NCI-H2171 treated with DMSO at 0.1 percent for 48 hours (cell line): ENCODE data around the gene TRIM69.
"Not testable (repeated sequence)": the region's sequence is repeated elsewhere in the genome, so short reads cannot be mapped to it uniquely, and the experiment has no call there.

Experiments used
- DNase-seq: peaks from one replicate; lab custom pipeline; 2025; lab: John Stamatoyannopoulos, UW

Gene TRIM69

DNA sequence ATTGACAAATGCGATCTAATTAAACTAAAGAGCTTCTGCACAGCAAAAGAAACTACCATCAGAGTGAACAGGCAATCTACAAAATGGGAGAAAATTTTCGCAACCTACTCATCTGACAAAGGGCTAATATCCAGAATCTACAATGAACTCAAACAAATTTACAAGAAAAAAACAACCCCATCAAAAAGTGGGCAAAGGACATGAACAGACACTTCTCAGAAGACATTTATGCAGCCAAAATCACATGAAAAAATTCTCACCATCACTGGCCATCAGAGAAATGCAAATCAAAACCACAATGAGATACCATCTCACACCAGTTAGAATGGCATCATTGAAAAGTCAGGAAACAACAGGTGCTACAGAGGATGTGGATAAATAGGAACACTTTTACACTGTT is 7.1 kb downstream of the TRIM69 start:
- not testable (repeated sequence) for DNase-seq

DNA sequence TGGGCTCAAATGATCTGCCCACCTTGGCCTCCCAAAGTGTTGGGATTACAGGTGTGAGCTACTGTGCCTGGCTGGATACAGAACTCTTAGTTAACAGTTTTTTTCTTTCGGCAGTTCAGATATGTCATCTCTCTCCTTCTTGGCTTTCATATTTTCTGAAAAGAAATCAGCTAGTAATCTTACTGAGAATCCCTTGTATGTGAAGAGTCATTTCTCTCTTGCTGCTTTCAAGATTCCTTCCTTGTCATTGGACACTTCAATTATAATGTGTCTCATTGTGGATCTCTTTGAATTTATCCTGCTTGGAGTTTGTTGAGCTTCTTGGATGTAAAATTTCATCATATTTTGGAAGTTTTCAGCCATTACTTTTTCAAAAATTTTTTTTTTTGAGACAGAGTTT is 17.0 kb downstream of the TRIM69 start:
- DNase-seq = no peak

- no peak for DNase-seq
Measured at GRCh38 chr15:44763187-44763586, 26.9 kb downstream of the TRIM69 start.

GRCh38 chr15:44763848-44764247 is 27.5 kb downstream of the TRIM69 start:
- no peak for DNase-seq

GRCh38 chr15:44765036-44765435 is 28.7 kb downstream of the TRIM69 start:
- no peak for DNase-seq

GRCh38 chr15:44769521-44769920 is 33.2 kb downstream of the TRIM69 start:
- DNase-seq = peak; percentile 65

DNA sequence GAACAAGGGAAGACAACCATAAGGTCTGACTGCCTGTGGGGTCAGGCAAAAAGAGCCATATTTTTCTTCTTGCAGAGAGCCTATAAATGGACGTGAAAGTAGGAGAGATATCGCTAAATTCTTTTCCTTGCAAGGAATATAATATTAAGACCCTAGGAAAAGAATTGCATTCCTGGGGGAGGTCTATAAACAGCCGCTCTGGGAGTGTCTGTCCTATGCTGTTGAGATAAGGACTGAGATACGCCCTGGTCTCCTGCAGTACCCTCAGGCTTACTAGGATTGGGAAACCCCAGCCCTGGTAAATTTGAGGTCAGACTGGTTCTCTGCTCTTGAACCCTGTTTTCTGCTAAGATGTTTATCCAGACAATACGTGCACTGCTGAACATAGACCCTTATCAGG is 34.4 kb downstream of the TRIM69 start:
- DNase-seq = not testable (repeated sequence)

GRCh38 chr15:44775953-44776352 is 39.6 kb downstream of the TRIM69 start:
- DNase-seq = peak; percentile 71

- no peak for DNase-seq
Measured at GRCh38 chr15:44779761-44780160, 43.4 kb downstream of the TRIM69 start.

GRCh38 chr15:44780608-44781007 is 44.3 kb downstream of the TRIM69 start:
- DNase-seq = no peak

DNA sequence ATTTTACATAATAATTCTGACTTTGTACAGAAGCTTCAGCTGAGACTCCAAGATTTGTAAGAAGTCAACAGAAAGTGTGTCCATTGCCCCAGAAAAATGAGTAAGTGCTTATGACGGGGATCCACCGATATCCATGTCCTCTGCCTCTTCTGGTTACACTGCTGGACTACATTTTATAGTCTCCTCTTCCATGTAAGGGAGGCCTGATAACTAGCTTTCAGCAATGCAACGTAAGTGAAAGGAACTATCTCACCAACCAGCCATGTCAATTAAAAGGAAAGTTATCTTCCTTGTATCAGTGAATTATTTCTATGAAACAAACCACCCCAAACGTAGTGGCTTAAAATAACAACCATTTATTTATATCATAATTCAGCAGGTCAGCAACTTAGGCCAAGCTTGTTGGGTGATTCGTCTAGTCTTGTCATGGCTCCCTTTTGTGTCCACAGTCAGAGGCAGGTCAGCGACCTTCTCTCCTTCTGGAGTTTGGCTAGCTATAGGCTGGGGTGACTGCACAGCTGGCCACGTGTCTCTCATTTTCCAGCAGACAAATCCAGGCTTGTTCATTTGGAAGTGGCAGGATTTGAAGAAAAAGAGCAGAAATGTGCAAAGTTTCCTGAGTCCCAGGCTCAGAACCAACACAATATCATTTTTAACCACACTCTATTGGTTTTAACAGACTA is 44.9 kb downstream of the TRIM69 start:
- DNase-seq = no peak

DNA sequence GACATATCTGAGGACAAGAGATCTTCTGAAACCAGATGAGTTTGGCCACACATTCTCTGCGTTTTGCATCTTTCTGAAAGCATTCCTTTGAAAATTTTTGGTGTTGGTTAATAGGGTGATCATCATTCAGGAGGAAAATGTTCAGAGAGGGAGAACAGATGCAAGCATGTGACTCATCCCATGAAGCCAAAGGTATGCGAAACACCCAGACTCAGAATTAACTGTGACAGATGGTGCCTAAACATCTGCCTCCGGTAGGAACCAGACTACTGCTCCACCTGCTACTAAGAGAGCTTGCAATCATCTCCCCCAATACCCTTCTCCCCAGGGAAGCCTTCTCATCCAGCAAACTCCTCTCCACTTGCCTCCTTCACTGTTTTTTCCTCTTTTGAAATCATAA is 46.2 kb downstream of the TRIM69 start:
- peak; percentile 100 for DNase-seq

DNA sequence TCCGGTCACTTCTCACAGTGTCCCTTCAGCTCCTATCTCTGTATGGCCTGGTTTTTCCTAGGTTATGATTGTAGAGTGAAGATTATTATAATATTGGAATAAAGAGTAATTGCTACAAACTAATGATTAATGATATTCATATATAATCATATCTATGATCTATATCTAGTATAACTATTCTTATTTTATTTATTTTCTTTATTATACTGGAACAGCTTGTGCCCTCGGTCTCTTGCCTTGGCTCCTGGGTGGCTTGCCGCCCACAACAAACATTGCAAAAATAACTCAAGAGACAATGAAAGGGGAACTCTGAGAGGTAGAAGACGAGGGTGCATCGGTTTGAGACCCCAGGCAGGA is 48.6 kb downstream of the TRIM69 start:
- DNase-seq = not testable (repeated sequence)

DNA sequence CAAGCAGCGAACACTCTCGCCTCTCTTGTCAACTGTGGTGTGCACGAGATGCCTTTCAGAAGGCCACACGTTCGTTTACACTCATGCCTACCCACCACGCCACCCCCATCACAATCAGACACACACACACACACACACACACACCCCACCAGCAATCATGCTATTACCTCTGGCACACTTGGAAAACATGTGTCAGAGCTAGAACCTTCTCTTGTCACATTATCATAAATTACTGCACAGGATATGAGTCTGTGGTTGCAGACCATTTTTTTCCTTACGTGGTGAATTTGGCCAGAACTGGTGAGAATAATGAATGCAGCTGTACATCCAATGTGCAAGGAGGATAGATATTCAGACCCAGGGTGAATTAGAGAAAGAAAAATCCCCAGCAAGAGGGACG is 52.4 kb downstream of the TRIM69 start:
- no peak for DNase-seq

GRCh38 chr15:44790215-44790614 is 53.9 kb downstream of the TRIM69 start:
- no peak for DNase-seq

- DNase-seq = no peak
Measured at GRCh38 chr15:44790656-44791055, 54.3 kb downstream of the TRIM69 start.

- DNase-seq = no peak
Measured at GRCh38 chr15:44792715-44793114, 56.4 kb downstream of the TRIM69 start.

- DNase-seq = no peak
Measured at GRCh38 chr15:44794072-44794471, 57.7 kb downstream of the TRIM69 start.

DNA sequence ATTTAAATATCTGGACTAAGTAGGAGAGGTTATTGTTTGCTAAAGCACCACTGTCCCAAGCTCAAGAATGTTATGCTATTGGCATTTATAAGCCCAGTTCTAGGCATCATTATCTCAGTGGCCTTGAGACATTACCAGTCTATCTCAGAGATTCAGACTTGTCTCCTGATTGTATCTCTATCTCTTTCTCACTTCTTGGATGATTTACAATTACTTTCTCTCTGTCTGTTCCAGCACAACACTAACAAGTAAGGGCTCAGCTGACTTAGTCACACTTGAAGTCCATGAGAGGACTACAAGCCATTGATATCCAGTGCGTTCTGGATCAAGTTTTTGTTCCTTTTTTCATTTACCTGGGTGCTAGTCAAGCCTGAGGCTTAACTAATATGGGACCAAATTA is 60.2 kb downstream of the TRIM69 start:
- no peak for DNase-seq

DNA sequence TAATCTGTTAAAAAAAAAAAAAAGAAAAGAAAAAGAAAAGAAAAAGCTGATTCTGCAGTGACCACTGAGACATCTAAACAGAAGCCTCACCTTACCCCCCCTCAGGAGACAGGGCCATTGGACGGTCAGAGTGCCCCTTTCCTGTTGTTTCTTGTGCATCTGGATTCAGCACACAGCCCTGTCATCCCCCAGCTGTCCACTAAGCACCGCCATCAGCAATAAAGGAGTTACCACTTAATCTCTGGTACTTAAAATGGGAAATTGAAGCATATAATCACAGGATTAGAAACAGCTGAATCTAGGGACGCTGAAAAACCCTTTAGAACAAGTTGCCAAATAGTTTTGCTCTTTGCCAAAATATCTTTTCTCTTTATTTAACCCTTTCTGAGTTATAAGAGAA is 62.5 kb downstream of the TRIM69 start:
- DNase-seq = no peak

- no peak for DNase-seq
Measured at GRCh38 chr15:44801364-44801763, 65.0 kb downstream of the TRIM69 start.

DNA sequence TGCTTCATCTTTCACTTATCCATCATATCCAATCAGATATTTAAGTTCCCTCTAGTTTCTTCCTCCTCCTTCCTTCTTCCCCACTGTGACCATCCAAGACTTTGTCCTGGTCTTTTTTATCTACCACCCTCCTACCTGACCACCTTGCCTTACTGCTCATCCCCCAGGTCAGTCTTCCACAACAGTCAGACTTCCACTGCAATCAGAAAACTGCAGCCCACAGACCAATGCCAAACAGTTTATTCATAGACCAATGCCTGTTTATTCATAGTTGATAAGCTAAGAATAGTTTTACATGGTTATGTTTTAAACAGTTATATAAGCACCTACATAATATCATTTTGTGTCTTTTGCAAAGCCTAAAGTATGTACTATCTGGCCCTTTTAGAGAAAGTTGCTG is 65.5 kb downstream of the TRIM69 start:
- no peak for DNase-seq

DNA sequence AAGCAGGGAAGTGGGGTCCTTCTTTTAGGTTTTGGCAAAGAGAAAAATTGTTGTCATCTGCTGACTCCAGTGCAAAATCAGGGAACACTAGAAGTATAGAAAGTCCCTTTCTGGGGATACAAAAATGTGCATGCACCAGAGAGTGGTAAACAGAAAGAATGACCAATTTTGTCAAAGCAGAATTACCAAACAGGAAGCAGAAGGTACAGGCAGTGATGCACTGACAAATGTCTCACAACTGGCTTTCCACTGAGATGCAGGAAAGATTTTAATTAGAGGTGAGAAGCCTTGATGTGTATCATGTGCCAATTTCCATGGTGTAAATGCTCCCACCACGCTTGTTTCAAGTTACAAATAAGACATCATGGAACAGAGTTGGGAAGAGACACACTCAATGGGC is 66.0 kb downstream of the TRIM69 start:
- no peak for DNase-seq

DNA sequence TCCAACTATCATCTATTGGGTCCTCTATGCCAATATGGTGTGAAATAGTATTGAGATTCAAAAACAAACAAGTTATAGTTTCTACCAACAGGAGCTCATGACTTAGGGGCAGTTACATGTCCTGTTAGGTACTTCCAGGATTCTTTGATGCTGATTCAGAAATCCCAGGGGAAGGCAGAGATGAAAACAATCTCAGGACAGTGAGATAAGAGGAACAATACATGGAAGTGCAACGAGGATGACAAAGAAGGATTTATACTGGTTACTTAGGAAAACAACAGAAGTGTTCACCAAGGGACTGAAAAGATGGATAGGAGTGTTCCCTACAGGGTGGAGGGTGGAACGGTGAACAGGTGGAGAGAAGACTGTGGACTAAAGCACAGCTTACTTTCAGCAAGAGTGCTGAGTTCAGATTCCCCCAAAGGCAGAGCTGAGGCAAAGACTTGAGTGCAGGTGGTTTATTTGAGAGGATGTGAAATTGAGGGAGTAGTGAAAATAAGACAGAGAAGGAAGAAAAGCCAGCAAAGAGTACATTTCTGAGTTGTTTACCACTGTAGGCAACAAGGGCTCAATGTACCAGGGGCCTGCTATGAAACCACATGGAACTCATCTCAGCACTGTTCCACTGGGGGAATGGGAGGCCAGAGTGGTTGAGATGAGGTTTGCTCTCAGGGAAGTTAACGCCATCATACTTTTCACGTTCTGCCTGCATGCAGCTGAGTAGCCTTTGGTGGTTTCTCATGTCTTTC is 68.1 kb downstream of the TRIM69 start:
- no peak for DNase-seq
